Muscle of arm (tissue), 12 donors: ENCODE data around the gene ADAT3. TPM values are rescaled to one million over a fixed set of nuclear protein-coding genes. Genes with fewer than 3 reads are reported as not detected.
"Not testable (repeated sequence)": the region's sequence is repeated elsewhere in the genome, so short reads cannot be mapped to it uniquely, and the experiment has no call there.

Source experiments
- DNase-seq: peaks from one replicate; pipeline ENCODE4 v3.0.0-alpha.2; 2013
- polyA plus RNA-seq, 12 donors: library from polyadenylated mRNA; unstranded; fragments of 120-200 nt; gene quantifications; one replicate each; pipeline ENCODE4 v1.2.1, GENCODE V29; 2013; ENCODE audit not compliant: insufficient read length in 12 of 12

The ADAT3 gene
- polyA plus RNA-seq, 12 donors: 0.70 to 2.9 (median 1.2) TPM; not detected in 2

GRCh38 chr19:1865172-1866010 lies 39.8 kb upstream of the ADAT3 start:
- DNase-seq: no peak

- DNase-seq: no peak
Observed at GRCh38 chr19:1866693-1867348, 38.4 kb upstream of the ADAT3 start.

- no peak for DNase-seq
Observed at GRCh38 chr19:1867349-1867724, 37.9 kb upstream of the ADAT3 start.

GRCh38 chr19:1868971-1869370 lies 36.2 kb upstream of the ADAT3 start:
- DNase-seq: no peak

GRCh38 chr19:1871140-1871597 lies 34.0 kb upstream of the ADAT3 start:
- DNase-seq: no peak

- DNase-seq: no peak
Observed at GRCh38 chr19:1871630-1872029, 33.6 kb upstream of the ADAT3 start.

GRCh38 chr19:1872807-1873523 lies 32.2 kb upstream of the ADAT3 start:
- no peak for DNase-seq

GRCh38 chr19:1873524-1874473 lies 31.4 kb upstream of the ADAT3 start:
- no peak for DNase-seq

GRCh38 chr19:1874554-1875185 lies 30.5 kb upstream of the ADAT3 start:
- no peak for DNase-seq

GRCh38 chr19:1875265-1875645 lies 29.9 kb upstream of the ADAT3 start:
- not testable (repeated sequence) for DNase-seq

GRCh38 chr19:1875646-1876495 lies 29.3 kb upstream of the ADAT3 start:
- peak; percentile 92 for DNase-seq

GRCh38 chr19:1876496-1877279 lies 28.5 kb upstream of the ADAT3 start:
- DNase-seq: not testable (repeated sequence)

- not testable (repeated sequence) for DNase-seq
Observed at GRCh38 chr19:1877280-1877660, 27.9 kb upstream of the ADAT3 start.

GRCh38 chr19:1878583-1878982 lies 26.6 kb upstream of the ADAT3 start:
- not testable (repeated sequence) for DNase-seq

GRCh38 chr19:1879982-1880381 lies 25.2 kb upstream of the ADAT3 start:
- not testable (repeated sequence) for DNase-seq

GRCh38 chr19:1880611-1881392 lies 24.4 kb upstream of the ADAT3 start:
- no peak for DNase-seq

- DNase-seq: not testable (repeated sequence)
Observed at GRCh38 chr19:1881393-1882088, 23.7 kb upstream of the ADAT3 start.
